HG03342 (cell line): ENCODE measurements around the gene NCKAP1.
"Not testable (repeated sequence)": the region's sequence is repeated elsewhere in the genome, so short reads cannot be mapped to it uniquely, and the experiment has no call there.

Experiments
- ATAC-seq: cut with Tn5 transposase; IDR thresholded peaks from one replicate; pipeline ENCODE4 v1.9.1; 2021; ENCODE audit warnings: mild to moderate bottlenecking, moderate library complexity; ENCODE audit not compliant: unreplicated experiment

Gene NCKAP1

GRCh38 chr2:183037074-183037552 is 1.1 kb downstream of the NCKAP1 start:
- no peak for ATAC-seq

DNA sequence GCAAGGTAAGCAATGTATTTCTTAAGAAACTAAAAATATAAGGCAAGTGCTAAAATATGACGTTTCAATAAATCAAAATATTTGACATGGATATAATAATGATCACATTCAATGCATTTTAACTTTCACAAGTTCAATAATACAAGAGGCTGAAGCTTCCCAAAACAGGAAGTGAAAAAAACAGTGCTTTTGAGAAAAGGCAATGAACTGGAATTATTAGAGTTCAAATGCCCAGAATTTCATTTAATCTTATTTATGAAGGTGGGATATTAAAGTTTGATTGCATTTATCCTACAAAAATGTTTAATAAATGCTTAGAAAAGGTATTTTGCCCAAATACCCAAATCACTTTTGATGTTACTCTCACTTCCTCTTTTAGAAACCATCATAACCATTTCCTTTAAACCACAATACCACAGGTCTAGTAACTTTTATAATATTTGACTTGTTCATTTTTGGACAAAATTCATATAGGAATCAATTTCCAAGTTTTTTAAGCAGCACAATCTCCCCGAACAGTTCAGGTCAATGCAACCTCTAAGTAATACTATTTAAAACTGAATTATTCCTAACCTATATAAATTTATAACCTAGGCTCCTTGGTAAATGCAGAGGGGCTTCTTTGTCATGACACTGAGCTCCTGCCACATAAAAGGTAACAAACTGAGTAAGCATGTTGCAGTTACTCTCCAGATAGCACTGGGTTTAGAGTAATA is 2.1 kb downstream of the NCKAP1 start:
- ATAC-seq = peak; percentile 49

- ATAC-seq = no peak
These were observed 2.8 kb downstream of the NCKAP1 start for GRCh38 chr2:183035298-183035953.

- ATAC-seq = no peak
These were observed 3.5 kb downstream of the NCKAP1 start for GRCh38 chr2:183034806-183035205.

GRCh38 chr2:183033951-183034350 is 4.3 kb downstream of the NCKAP1 start:
- ATAC-seq = no peak

DNA sequence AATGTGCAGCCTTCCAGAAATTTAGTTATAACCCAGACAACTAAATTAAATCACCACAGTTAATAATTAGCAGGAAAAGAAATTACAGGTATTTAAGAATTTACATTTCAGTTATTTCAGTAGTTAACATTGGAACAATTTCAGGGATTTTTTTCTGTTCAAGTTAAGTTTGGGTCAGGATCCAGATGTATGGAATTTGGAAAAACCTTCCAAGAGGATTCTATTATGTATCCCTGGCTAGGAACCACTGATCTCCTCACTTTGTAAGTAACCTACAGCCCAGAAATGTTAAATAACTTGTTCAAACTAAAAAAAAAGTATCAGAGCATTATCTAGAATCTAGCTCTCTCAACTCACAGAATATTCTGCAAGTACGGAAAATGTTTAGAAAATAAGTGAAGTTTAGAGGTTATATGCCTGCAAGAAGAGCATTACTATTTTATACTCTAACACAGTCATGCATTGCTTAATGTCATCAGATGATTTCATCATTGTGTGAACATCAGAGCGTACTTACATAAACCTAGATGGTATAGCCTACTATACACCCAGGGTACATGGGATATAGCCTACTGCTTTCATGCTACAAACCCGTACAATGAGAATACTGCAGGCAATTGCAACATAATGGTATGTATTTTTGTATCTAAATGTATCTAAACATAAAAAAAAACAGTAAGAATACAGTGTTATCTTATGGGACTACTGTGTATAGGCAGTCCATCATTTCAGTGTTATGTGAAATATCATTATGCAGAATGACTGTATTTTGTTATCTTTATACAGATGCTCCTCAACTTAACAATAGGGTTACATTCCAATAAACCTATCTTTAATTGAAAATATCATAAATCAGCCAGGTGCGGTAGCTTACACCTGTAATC is 6.1 kb downstream of the NCKAP1 start:
- ATAC-seq = no peak

- no peak for ATAC-seq
These were observed 9.0 kb downstream of the NCKAP1 start for GRCh38 chr2:183029219-183029618.

- ATAC-seq = no peak
These were observed 10.1 kb downstream of the NCKAP1 start for GRCh38 chr2:183028108-183028507.

- ATAC-seq = no peak
These were observed 10.8 kb downstream of the NCKAP1 start for GRCh38 chr2:183027443-183027842.

DNA sequence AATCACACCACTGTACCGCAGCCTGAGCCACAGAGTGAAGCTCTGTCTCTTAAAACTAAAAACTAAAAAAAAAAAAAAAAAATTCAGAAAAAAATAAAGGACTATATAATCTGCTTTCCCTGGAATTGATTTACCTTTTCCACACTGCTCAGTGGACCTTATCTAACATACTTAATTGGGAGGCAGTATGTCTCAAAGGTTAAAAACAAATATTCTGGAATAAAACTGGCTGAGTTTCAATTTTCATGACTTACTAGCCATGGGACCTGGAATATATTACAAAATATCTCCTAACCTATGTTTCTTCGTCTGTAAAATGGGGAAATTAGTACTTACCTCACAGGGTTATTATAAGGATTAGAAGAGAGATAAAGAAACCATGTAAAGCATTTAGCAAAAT is 11.8 kb downstream of the NCKAP1 start:
- no peak for ATAC-seq

DNA sequence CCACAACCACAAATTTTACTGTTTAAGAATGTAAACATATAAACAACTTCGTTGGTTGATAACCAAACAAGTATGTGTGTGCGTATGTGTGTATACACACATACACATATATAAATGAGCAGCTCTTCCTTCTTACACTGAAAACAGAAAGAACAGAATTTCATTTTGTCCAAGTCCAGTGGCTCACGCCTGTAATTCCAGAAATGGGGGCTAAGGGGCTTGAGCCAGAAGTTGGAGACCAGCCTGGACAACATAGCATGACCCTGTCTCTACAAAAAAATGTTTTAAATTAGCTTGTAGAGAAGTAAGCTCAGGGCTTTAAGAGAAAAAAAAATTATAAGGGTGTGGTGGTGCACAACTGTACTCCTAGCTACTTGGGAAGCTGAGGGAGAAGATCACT is 12.3 kb downstream of the NCKAP1 start:
- no peak for ATAC-seq

DNA sequence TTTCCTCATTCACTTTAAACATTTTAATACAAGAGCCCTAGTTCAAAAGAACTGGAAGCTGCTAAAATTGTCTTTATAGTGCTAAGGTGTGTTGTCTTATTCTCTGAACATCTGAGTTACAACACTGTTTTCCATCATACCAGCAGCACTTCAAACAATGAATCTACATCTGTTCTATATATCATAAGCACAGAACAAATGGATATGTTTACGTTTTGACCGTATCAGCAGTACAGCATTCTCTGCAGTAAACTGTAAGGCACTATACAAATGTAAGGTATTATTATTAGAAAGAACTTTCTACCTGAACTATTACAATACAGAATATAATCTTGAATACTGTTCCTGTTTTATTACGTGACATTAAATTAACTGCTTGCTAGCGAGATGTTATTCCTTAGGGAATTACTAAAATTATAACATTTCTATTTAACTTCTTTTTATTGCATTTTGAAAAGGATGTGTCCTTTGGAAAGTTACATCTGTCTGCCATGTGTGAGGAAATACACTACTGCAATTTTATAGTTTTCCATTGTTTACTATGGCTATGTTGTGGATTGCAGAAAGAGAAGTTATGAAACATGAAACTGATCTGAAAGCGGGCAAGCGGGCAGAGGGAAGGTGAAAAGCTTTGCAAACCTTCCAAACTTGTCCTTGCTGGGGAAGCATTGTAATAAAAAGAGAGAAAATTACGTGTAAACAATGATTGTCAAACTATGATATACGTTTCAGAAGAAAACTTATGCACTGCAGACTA is 13.7 kb downstream of the NCKAP1 start:
- ATAC-seq = no peak

- ATAC-seq = no peak
These were observed 15.5 kb downstream of the NCKAP1 start for GRCh38 chr2:183022711-183023110.

DNA sequence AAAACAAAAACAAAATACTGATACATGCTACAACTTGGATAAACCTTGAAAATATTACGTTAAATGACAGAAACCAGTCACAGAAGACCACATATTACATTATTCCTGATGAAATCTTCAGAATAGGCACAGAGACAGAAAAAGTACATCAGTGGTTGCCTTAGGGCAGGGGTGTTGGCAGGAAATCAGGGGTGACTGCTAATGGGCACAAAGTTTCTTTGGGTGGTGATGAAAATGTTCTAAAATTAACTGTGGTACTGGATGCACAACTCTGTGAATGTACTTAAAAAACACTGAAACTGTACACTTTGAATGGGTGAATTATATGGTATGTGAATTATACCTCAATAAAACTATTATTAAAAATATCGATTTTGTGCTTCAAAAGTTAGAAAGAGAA is 16.6 kb downstream of the NCKAP1 start:
- no peak for ATAC-seq

GRCh38 chr2:183019718-183020442 is 18.4 kb downstream of the NCKAP1 start:
- ATAC-seq = no peak

DNA sequence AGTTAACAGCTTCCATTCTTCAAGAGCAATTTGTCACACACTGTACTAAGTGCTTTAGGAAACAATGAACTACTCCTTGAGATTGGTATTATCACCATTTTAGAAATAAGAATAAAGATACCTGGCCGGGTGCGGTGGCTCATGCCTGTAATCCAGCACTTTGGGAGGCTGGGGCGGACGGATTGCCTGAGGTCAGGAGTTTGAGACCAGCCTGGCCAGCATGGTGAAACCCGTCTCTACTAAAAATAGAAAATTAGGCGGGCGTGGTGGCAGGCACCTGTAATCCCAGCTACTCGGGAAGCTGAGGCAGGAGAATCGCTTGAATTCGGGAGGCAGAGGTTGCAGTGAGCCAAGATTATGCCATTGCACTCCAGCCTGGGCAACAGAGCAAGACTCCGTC is 20.4 kb downstream of the NCKAP1 start:
- not testable (repeated sequence) for ATAC-seq

GRCh38 chr2:183014005-183014404 is 24.3 kb downstream of the NCKAP1 start:
- no peak for ATAC-seq

- ATAC-seq = no peak
These were observed 26.5 kb downstream of the NCKAP1 start for GRCh38 chr2:183011743-183012142.

DNA sequence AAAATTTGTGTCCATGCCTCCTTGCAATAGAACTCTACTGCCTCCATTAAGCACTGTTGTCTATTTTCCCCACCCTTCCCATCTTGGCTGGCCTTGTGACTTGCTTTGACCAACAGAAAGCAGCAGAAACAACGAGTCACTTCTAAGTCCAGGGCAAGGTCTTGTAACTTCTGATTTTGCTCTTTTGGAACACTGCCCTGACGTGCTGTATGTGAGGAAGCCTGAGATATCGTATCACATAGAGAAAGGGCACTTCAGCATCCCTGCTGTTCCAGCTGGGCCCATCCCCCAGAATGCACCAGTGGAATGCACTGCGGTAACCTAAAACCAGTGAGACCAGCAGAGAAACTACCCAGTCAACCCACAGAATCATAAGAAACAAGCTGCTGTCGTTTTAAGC is 28.1 kb downstream of the NCKAP1 start:
- no peak for ATAC-seq

GRCh38 chr2:183009249-183009899 is 28.9 kb downstream of the NCKAP1 start:
- ATAC-seq = no peak
